H9 (cell line): ENCODE results near the gene ENOSF1. TPM values are rescaled to one million over a fixed set of nuclear protein-coding genes. Genes with fewer than 3 reads are reported as not detected.

Source experiments
- DNase-seq: peaks from one replicate; pipeline ENCODE4 v3.0.0-alpha.2; 2017
- H2AFZ ChIP-seq: one replicate; pipeline ENCODE4 v1.6.1; 2013; ENCODE audit warnings: mild to moderate bottlenecking, low read length, control low read depth, moderate library complexity
- H2AK5ac ChIP-seq: 2 replicates; pipeline ENCODE4 v1.6.1; 2013; ENCODE audit warnings: low read length, control low read depth, mixed read lengths; ENCODE audit not compliant: insufficient read length
- H2BK120ac ChIP-seq: one replicate; pipeline ENCODE4 v1.6.1; 2013; ENCODE audit warnings: low read depth, mild to moderate bottlenecking, low read length, control low read depth, inconsistent platforms; ENCODE audit not compliant: poor library complexity, severe bottlenecking
- H2BK12ac ChIP-seq: 2 replicates; pipeline ENCODE4 v1.6.1; 2013; ENCODE audit warnings: low read length, control low read depth, mixed read lengths, low read depth; ENCODE audit not compliant: insufficient read length
- H2BK15ac ChIP-seq: 2 replicates; pipeline ENCODE4 v1.6.1; 2013; ENCODE audit warnings: low read depth, low read length, control low read depth
- H2BK20ac ChIP-seq: one replicate; pipeline ENCODE4 v1.6.1; 2013; ENCODE audit warnings: low read depth, mild to moderate bottlenecking, low read length, control low read depth, inconsistent platforms; ENCODE audit not compliant: poor library complexity, severe bottlenecking
- H2BK5ac ChIP-seq: 2 replicates; pipeline ENCODE4 v1.6.1; 2013; ENCODE audit warnings: low read length, control low read depth, mixed read lengths; ENCODE audit not compliant: insufficient read length
- H3K14ac ChIP-seq: 2 replicates; pipeline ENCODE4 v1.6.1; 2013; ENCODE audit warnings: low read length, control low read depth; ENCODE audit not compliant: insufficient read depth
- H3K18ac ChIP-seq: 2 replicates; pipeline ENCODE4 v1.6.1; 2013; ENCODE audit warnings: low read depth, mild to moderate bottlenecking, mixed read lengths, low read length, control low read depth; ENCODE audit not compliant: insufficient read length
- H3K23ac ChIP-seq: 2 replicates; pipeline ENCODE4 v1.6.1; 2013; ENCODE audit warnings: low read length, control low read depth, mixed read lengths, low read depth; ENCODE audit not compliant: insufficient read length
- H3K23me2 ChIP-seq: 2 replicates; pipeline ENCODE4 v1.6.1; 2013; ENCODE audit warnings: low read depth, mild to moderate bottlenecking, mixed read lengths, low read length, control low read depth; ENCODE audit not compliant: insufficient read length, poor library complexity, severe bottlenecking
- H3K27ac ChIP-seq: 2 replicates; pipeline ENCODE4 v1.5.1; 2013; ENCODE audit warnings: low read length, control low read depth, mixed read lengths, low read depth; ENCODE audit not compliant: insufficient read length
- H3K27me3 ChIP-seq: 2 replicates; pipeline ENCODE4 v1.6.1; 2013; ENCODE audit warnings: low read length, control low read depth, inconsistent platforms; ENCODE audit not compliant: insufficient read depth
- H3K4ac ChIP-seq: 2 replicates; pipeline ENCODE4 v1.6.1; 2013; ENCODE audit warnings: low read depth, mild to moderate bottlenecking, control low read depth, inconsistent platforms, low read length, moderate library complexity
- H3K4me1 ChIP-seq: 2 replicates; pipeline ENCODE4 v1.6.1; 2013; ENCODE audit warnings: low read length, control low read depth, inconsistent platforms; ENCODE audit not compliant: insufficient read depth
- H3K4me2 ChIP-seq: 2 replicates; pipeline ENCODE4 v1.6.1; 2013; ENCODE audit warnings: low read length, control low read depth, mixed read lengths; ENCODE audit not compliant: insufficient read length, insufficient read depth
- H3K56ac ChIP-seq: 2 replicates; pipeline ENCODE4 v1.6.1; 2013; ENCODE audit warnings: low read depth, mild to moderate bottlenecking, mixed read lengths, low read length, control low read depth; ENCODE audit not compliant: insufficient read length
- H3K79me1 ChIP-seq: 2 replicates; pipeline ENCODE4 v1.6.1; 2013; ENCODE audit warnings: low read depth, mild to moderate bottlenecking, moderate library complexity, low read length, control low read depth, inconsistent platforms; ENCODE audit not compliant: insufficient read depth, poor library complexity, severe bottlenecking
- H3K79me2 ChIP-seq: 2 replicates; pipeline ENCODE4 v1.6.1; 2013; ENCODE audit warnings: low read length, control low read depth, inconsistent platforms; ENCODE audit not compliant: insufficient read depth
- H3K9ac ChIP-seq: 2 replicates; pipeline ENCODE4 v1.6.1; 2013; ENCODE audit warnings: low read length, control low read depth, mixed read lengths; ENCODE audit not compliant: insufficient read length; ENCODE audit errors: extremely low read depth
- H3K9me3 ChIP-seq: one replicate; pipeline ENCODE4 v1.6.1; 2013; ENCODE audit warnings: low read depth, low read length, inconsistent platforms; ENCODE audit not compliant: control insufficient read depth
- H3T11ph ChIP-seq: one replicate; pipeline ENCODE4 v1.6.1; 2013; ENCODE audit warnings: mild to moderate bottlenecking, low read length, control low read depth, inconsistent platforms
- H4K20me1 ChIP-seq: one replicate; pipeline ENCODE4 v1.6.1; 2013; ENCODE audit not compliant: control insufficient read depth, insufficient read length, insufficient read depth
- H4K5ac ChIP-seq: 2 replicates; pipeline ENCODE4 v1.6.1; 2013; ENCODE audit warnings: low read depth, mild to moderate bottlenecking, mixed read lengths, low read length, control low read depth; ENCODE audit not compliant: insufficient read length
- H4K8ac ChIP-seq: replicated peaks from 2 replicates; pipeline ENCODE4 v1.6.1; 2013; ENCODE audit warnings: low read length, control low read depth, mixed read lengths, low read depth; ENCODE audit not compliant: insufficient read length
- H4K91ac ChIP-seq: 2 replicates; pipeline ENCODE4 v1.6.1; 2013; ENCODE audit warnings: low read depth, mild to moderate bottlenecking, moderate library complexity, mixed read lengths, low read length, control low read depth; ENCODE audit not compliant: insufficient read length
- H3K27ac Mint-ChIP-seq, 3 experiments: 2 replicates in 2 of 3; 3 replicates in 1 of 3; pipeline ENCODE4 v1.8.0; 2020 to 2021; ENCODE audit warnings: mixed read lengths in 3 of 3, mild to moderate bottlenecking in 1 of 3, moderate library complexity in 1 of 3
- H3K27me3 Mint-ChIP-seq: 2 replicates; pipeline ENCODE4 v1.8.0; 2021; ENCODE audit warnings: low read depth, mild to moderate bottlenecking, moderate library complexity, mixed read lengths
- H3K36me3 Mint-ChIP-seq, 3 experiments: 2 replicates in 2 of 3; 3 replicates in 1 of 3; pipeline ENCODE4 v1.8.0; 2020 to 2021; ENCODE audit warnings: low read depth in 3 of 3, mixed read lengths in 3 of 3; ENCODE audit not compliant: insufficient read depth in 1 of 3
- H3K4me1 Mint-ChIP-seq, 2 experiments: 2 replicates each; pipeline ENCODE4 v1.8.0; 2020; ENCODE audit warnings: mixed read lengths in 2 of 2
- H3K4me3 Mint-ChIP-seq, 2 experiments: 2 replicates in 1 of 2; 3 replicates in 1 of 2; pipeline ENCODE4 v1.8.0; 2020 to 2021; ENCODE audit warnings: mild to moderate bottlenecking in 2 of 2, mixed read lengths in 2 of 2, moderate library complexity in 1 of 2
- H3K9me3 Mint-ChIP-seq, 2 experiments: 2 replicates in 1 of 2; 3 replicates in 1 of 2; pipeline ENCODE4 v1.8.0; 2020; ENCODE audit warnings: mild to moderate bottlenecking in 2 of 2, mixed read lengths in 2 of 2, moderate library complexity in 1 of 2
- CTCF ChIP-seq: fragments of 200-600 bp; sonication (generic); conservative IDR thresholded peaks from 3 replicates; pipeline ENCODE4 v1.8.0; 2021; ENCODE audit warnings: antibody characterized with exemption, mild to moderate bottlenecking
- WGBS: extraction: QIAGEN DNeasy Blood & Tissue Kit; methylation state at CpG from one replicate; pipeline ENCODE4 v1.1.7; 2013; ENCODE audit warnings: missing lambda C conversion rate, low lambda C conversion rate, mixed read lengths; ENCODE audit not compliant: insufficient read length; ENCODE audit errors: extremely low coverage; 5-methylcytosine and 5-hydroxymethylcytosine counted together
- total RNA-seq: library from RNA; stranded (reverse); gene quantifications from 2 replicates; pipeline ENCODE4 v1.2.1, GENCODE V29; 2021

ENOSF1 gene
- total RNA-seq, 1 experiment from 2014 or later: 40.3 TPM

- Histone ChIP-seq H3K79me1 (peaks cover 4% of the 10 kb centered on the region), H2AFZ (no peak overlapping the region), H3K9me3 (no peaks in the 10 kb centered on the region), H4K8ac (no peak overlapping the region), H2BK120ac (no peak overlapping the region), H4K20me1 (no peaks in the 10 kb centered on the region), H3K27me3 (no peaks in the 10 kb centered on the region), H3K18ac (no peak overlapping the region), H4K5ac (no peak overlapping the region), H3T11ph (no peak overlapping the region), H2BK15ac (no peak overlapping the region), H3K9ac (no peak overlapping the region), H2BK12ac (no peak overlapping the region), H3K14ac (no peak overlapping the region), H3K4ac (no peak overlapping the region), H3K56ac (no peak overlapping the region), H4K91ac (no peak overlapping the region), H3K79me2 (peaks cover 2% of the 10 kb centered on the region; the same call in 1 of the 2 replicates), H3K23ac (no peak overlapping the region), H2BK5ac (no peak overlapping the region), H3K23me2 (no peaks in the 10 kb centered on the region), H3K4me2 (no peak overlapping the region), H2AK5ac (no peak overlapping the region), H3K27ac (no peak overlapping the region), H2BK20ac (no peak overlapping the region), H3K4me1 (no peaks in the 10 kb centered on the region)
- WGBS: no CpG with 5 or more reads among the region's 2 CpGs
- H3K9me3 Mint-ChIP-seq: no peaks in the 10 kb centered on the region; a peak in 1 of 5 replicates
- H3K36me3 Mint-ChIP-seq: peaks cover under 1 to 25% (median 20%) of the 10 kb centered on the region in 3 experiments; a peak in 6 of 7 replicates
- H3K27me3 Mint-ChIP-seq: no peaks in the 10 kb centered on the region
- H3K27ac Mint-ChIP-seq: no peak overlapping the region
- H3K4me3 Mint-ChIP-seq: no peak overlapping the region
- DNase-seq: no peak
- no peak for TF ChIP-seq CTCF
- no peaks in the 10 kb centered on the region for H3K4me1 Mint-ChIP-seq
Measured at GRCh38 chr18:755506-755905, 43.1 kb upstream of the ENOSF1 start.
